Activated CD4-positive, alpha-beta memory T cell treated with anti-CD3 and anti-CD28 coated beads for 36 hours (primary cell): ENCODE results near the gene UQCC5. TPM values are rescaled to one million over a fixed set of nuclear protein-coding genes. Genes with fewer than 3 reads are reported as not detected.

Experiments
- CTCF ChIA-PET: fragments of 350-600 bp; sonication (Branson Sonifier 250); formaldehyde crosslinking; loops from one replicate; lab custom pipeline; 2021; ENCODE audit warnings: antibody characterized with exemption, inconsistent platforms; lab: Charles Lee
- POLR2A ChIA-PET: fragments of 350-600 bp; sonication (Branson Sonifier 250); formaldehyde crosslinking; loops from one replicate; lab custom pipeline; 2021; ENCODE audit warnings: antibody characterized with exemption; lab: Charles Lee
- DNase-seq: peaks from one replicate; pipeline ENCODE4 v3.0.0-alpha.2; 2020
- H3K27ac Mint-ChIP-seq: one replicate; pipeline ENCODE4 v1.8.0; 2021; ENCODE audit warnings: mixed read lengths
- H3K27me3 Mint-ChIP-seq: one replicate; pipeline ENCODE4 v1.8.0; 2021; ENCODE audit warnings: mixed read lengths
- H3K36me3 Mint-ChIP-seq: one replicate; pipeline ENCODE4 v1.8.0; 2021; ENCODE audit warnings: mixed read lengths
- H3K4me1 Mint-ChIP-seq: one replicate; pipeline ENCODE4 v1.8.0; 2021; ENCODE audit warnings: low read depth, mixed read lengths
- H3K4me3 Mint-ChIP-seq: one replicate; pipeline ENCODE4 v1.8.0; 2021; ENCODE audit warnings: mild to moderate bottlenecking, mixed read lengths
- H3K9me3 Mint-ChIP-seq: one replicate; pipeline ENCODE4 v1.8.0; 2021; ENCODE audit warnings: mixed read lengths
- intact Hi-C: fragments of 100-400 bp; cut with micrococcal nuclease; formaldehyde crosslinking; loops from one replicate; pipeline ENCODE4 v1.15.1; 2023
- total RNA-seq, 2 experiments: library from RNA; stranded (reverse); gene quantifications; one replicate each; pipeline ENCODE4 v1.2.3, GENCODE V29; 2021

Gene UQCC5
- total RNA-seq, 2 experiments from 2014 or later, result 12.9 to 13.3 TPM

- Mint-ChIP-seq H3K4me1 (peaks cover 7% of the 10 kb centered on the region), H3K27ac (no peak overlapping the region)
Measured at GRCh38 chr3:52527732-52528585, 8.4 kb upstream of the UQCC5 start.

GRCh38 chr3:52528586-52529375, 7.6 kb upstream of the UQCC5 start:
- POLR2A ChIA-PET, result no interaction called here
- H3K4me1 Mint-ChIP-seq, result peaks cover 7% of the 10 kb centered on the region
- CTCF ChIA-PET, result no interaction called here
- intact Hi-C loops, result no loop called here
- DNase-seq, result no peak
- no peak overlapping the region for H3K27ac Mint-ChIP-seq
- no peaks in the 10 kb centered on the region for H3K27me3 Mint-ChIP-seq
- no peaks in the 10 kb centered on the region for H3K9me3 Mint-ChIP-seq
- H3K4me3 Mint-ChIP-seq, result no peak overlapping the region
- H3K36me3 Mint-ChIP-seq, result peaks cover 7% of the 10 kb centered on the region

More at GRCh38 chr3:52527732-52528585, 8.4 kb upstream of the UQCC5 start:
- ChIA-PET POLR2A (no interaction called here), CTCF (no interaction called here)
- Mint-ChIP-seq H3K27me3 (no peaks in the 10 kb centered on the region), H3K4me3 (no peak overlapping the region), H3K36me3 (peaks cover 7% of the 10 kb centered on the region), H3K9me3 (no peaks in the 10 kb centered on the region)
- no peak for DNase-seq
- intact Hi-C loops, result no loop called here

- POLR2A ChIA-PET, result no interaction called here
- H3K27me3 Mint-ChIP-seq, result no peaks in the 10 kb centered on the region
- H3K27ac Mint-ChIP-seq, result no peak overlapping the region
- H3K36me3 Mint-ChIP-seq, result no peaks in the 10 kb centered on the region
- H3K4me1 Mint-ChIP-seq, result peaks cover 7% of the 10 kb centered on the region
- no peaks in the 10 kb centered on the region for H3K9me3 Mint-ChIP-seq
- no peak overlapping the region for H3K4me3 Mint-ChIP-seq
- CTCF ChIA-PET, result no interaction called here
- no peak for DNase-seq
- intact Hi-C loops, result loop anchor here (10.0 kb wide), 5 partner anchors 245 to 1355 kb away; partner anchors contain the start of genes ACTR8, DUSP7, GLYCTK and SFMBT1
Measured at GRCh38 chr3:52529376-52530333, 6.8 kb upstream of the UQCC5 start.

GRCh38 chr3:52530918-52531826, 5.2 kb upstream of the UQCC5 start:
- Mint-ChIP-seq H3K9me3 (no peaks in the 10 kb centered on the region), H3K4me1 (peaks cover 16% of the 10 kb centered on the region), H3K4me3 (no peak overlapping the region), H3K27me3 (no peaks in the 10 kb centered on the region), H3K36me3 (no peaks in the 10 kb centered on the region), H3K27ac (no peak overlapping the region)
- ChIA-PET CTCF (no interaction called here), POLR2A (no interaction called here)
- intact Hi-C loops, result loop anchor here (10.0 kb wide), 5 partner anchors 246 to 1354 kb away; partner anchors contain the start of genes ACTR8, DUSP7, GLYCTK and SFMBT1
- DNase-seq, result no peak

- no peak for DNase-seq
- POLR2A ChIA-PET, result no interaction called here
- CTCF ChIA-PET, result no interaction called here
- H3K4me1 Mint-ChIP-seq, result peaks cover 16% of the 10 kb centered on the region
- intact Hi-C loops, result loop anchor here (10.0 kb wide), 5 partner anchors 247 to 1353 kb away; partner anchors contain the start of genes ACTR8, DUSP7, GLYCTK and SFMBT1
- H3K36me3 Mint-ChIP-seq, result no peaks in the 10 kb centered on the region
- peak overlapping the region; percentile 75 for H3K4me3 Mint-ChIP-seq
- no peaks in the 10 kb centered on the region for H3K27me3 Mint-ChIP-seq
- H3K27ac Mint-ChIP-seq, result no peak overlapping the region
- no peaks in the 10 kb centered on the region for H3K9me3 Mint-ChIP-seq
Measured at GRCh38 chr3:52531860-52532516, 4.4 kb upstream of the UQCC5 start.

- peak overlapping the region; percentile 75 for H3K4me3 Mint-ChIP-seq
- peak overlapping the region; percentile 51 for H3K27ac Mint-ChIP-seq
- CTCF ChIA-PET, result no interaction called here
- DNase-seq, result peak; percentile 60
- intact Hi-C loops, result loop anchor here (10.0 kb wide), 5 partner anchors 248 to 1352 kb away; partner anchors contain the start of genes ACTR8, DUSP7, GLYCTK and SFMBT1
- no peaks in the 10 kb centered on the region for H3K9me3 Mint-ChIP-seq
- H3K36me3 Mint-ChIP-seq, result no peaks in the 10 kb centered on the region
- POLR2A ChIA-PET, result no interaction called here
- H3K4me1 Mint-ChIP-seq, result peaks cover 18% of the 10 kb centered on the region
- no peaks in the 10 kb centered on the region for H3K27me3 Mint-ChIP-seq
Measured at GRCh38 chr3:52532517-52532837, 3.9 kb upstream of the UQCC5 start.

- peak overlapping the region; percentile 75 for H3K4me3 Mint-ChIP-seq
- peak overlapping the region; percentile 51 for H3K27ac Mint-ChIP-seq
- H3K36me3 Mint-ChIP-seq, result peaks cover 2% of the 10 kb centered on the region
- ChIA-PET POLR2A (interaction anchor here (0.6 kb wide), 1 partner anchor 221 kb away, joined by 3 read pairs; no protein-coding TSS in a partner anchor), CTCF (no interaction called here)
- no peaks in the 10 kb centered on the region for H3K27me3 Mint-ChIP-seq
- intact Hi-C loops, result loop anchor here (10.0 kb wide), 5 partner anchors 248 to 1352 kb away; partner anchors contain the start of genes ACTR8, DUSP7, GLYCTK and SFMBT1
- no peaks in the 10 kb centered on the region for H3K9me3 Mint-ChIP-seq
- peaks cover 24% of the 10 kb centered on the region for H3K4me1 Mint-ChIP-seq
- peak; percentile 39 for DNase-seq
Measured at GRCh38 chr3:52532838-52533622, 3.4 kb upstream of the UQCC5 start.

GRCh38 chr3:52533623-52534280, 2.7 kb upstream of the UQCC5 start, which contains the start of gene NT5DC2:
NT5DC2 (minus strand) TSS chr3:52533857; CDS start chr3:52533737, 120 bp downstream.
- Mint-ChIP-seq H3K27me3 (no peaks in the 10 kb centered on the region), H3K4me1 (peaks cover 29% of the 10 kb centered on the region), H3K27ac (peak within 1 kb of the TSS; percentile 51), H3K4me3 (peak within 1 kb of the TSS; percentile 75), H3K36me3 (peaks cover 3% of the 10 kb centered on the region), H3K9me3 (no peaks in the 10 kb centered on the region)
- intact Hi-C loops, result loop anchor here (10.0 kb wide), 5 partner anchors 249 to 1351 kb away; partner anchors contain the start of genes ACTR8, DUSP7, GLYCTK and SFMBT1
- ChIA-PET CTCF (no interaction called here), POLR2A (no interaction called here)
- DNase-seq, result peak; percentile 72
